IPS-20b (cell line): ENCODE results near the gene THSD4.

Experiments
- H3K27ac ChIP-seq: one replicate; pipeline ENCODE4 v1.5.1; 2013; ENCODE audit warnings: low read length
- H3K27me3 ChIP-seq: 2 replicates; pipeline ENCODE4 v1.6.1; 2013; ENCODE audit warnings: mild to moderate bottlenecking, low read length, inconsistent platforms; ENCODE audit not compliant: insufficient read depth
- H3K36me3 ChIP-seq: 2 replicates; pipeline ENCODE4 v1.6.1; 2013; ENCODE audit warnings: low read depth, mild to moderate bottlenecking, inconsistent platforms, low read length, moderate library complexity; ENCODE audit not compliant: insufficient read depth
- H3K4me1 ChIP-seq: 2 replicates; pipeline ENCODE4 v1.6.1; 2013; ENCODE audit warnings: mild to moderate bottlenecking, control low read depth, inconsistent platforms, low read length, moderate library complexity; ENCODE audit not compliant: insufficient read depth
- H3K4me3 ChIP-seq: 2 replicates; pipeline ENCODE4 v1.5.1; 2013; ENCODE audit warnings: mild to moderate bottlenecking, low read length, inconsistent platforms
- H3K9ac ChIP-seq: 2 replicates; pipeline ENCODE4 v1.6.1; 2013; ENCODE audit warnings: low read depth, mild to moderate bottlenecking, inconsistent platforms, low read length, moderate library complexity
- H3K9me3 ChIP-seq: 2 replicates; pipeline ENCODE4 v1.6.1; 2013; ENCODE audit warnings: mild to moderate bottlenecking, low read depth, low read length, inconsistent platforms; ENCODE audit not compliant: insufficient read depth

The THSD4 gene

GRCh38 chr15:71114066-71114680, 1.1 kb upstream of the THSD4 start:
- no peaks in the 10 kb centered on the region for H3K36me3 ChIP-seq
- peaks cover 31% of the 10 kb centered on the region for H3K27me3 ChIP-seq
- peak overlapping the region; percentile 83 for H3K4me3 ChIP-seq
- H3K9me3 ChIP-seq: no peaks in the 10 kb centered on the region
- H3K4me1 ChIP-seq: peaks cover 6% of the 10 kb centered on the region; the same call in 1 of the 2 replicates
- H3K27ac ChIP-seq: no peak overlapping the region
- peak overlapping the region; percentile 20; the same call in 1 of the 2 replicates for H3K9ac ChIP-seq

- Histone ChIP-seq H3K27ac (no peak overlapping the region), H3K4me1 (peaks cover 6% of the 10 kb centered on the region; the same call in 1 of the 2 replicates), H3K4me3 (peak overlapping the region; percentile 80), H3K9ac (peak overlapping the region; percentile 69; the same call in 1 of the 2 replicates), H3K27me3 (peaks cover 31% of the 10 kb centered on the region), H3K36me3 (no peaks in the 10 kb centered on the region), H3K9me3 (no peaks in the 10 kb centered on the region)
These were observed 488 bp downstream of the THSD4 start for GRCh38 chr15:71115567-71116351.

- Histone ChIP-seq H3K27ac (no peak overlapping the region), H3K4me1 (peaks cover 6% of the 10 kb centered on the region; the same call in 1 of the 2 replicates), H3K27me3 (peaks cover 31% of the 10 kb centered on the region), H3K36me3 (no peaks in the 10 kb centered on the region), H3K9ac (peak overlapping the region; percentile 69; the same call in 1 of the 2 replicates), H3K4me3 (peak overlapping the region; percentile 80), H3K9me3 (no peaks in the 10 kb centered on the region)
These were observed 1.1 kb downstream of the THSD4 start for GRCh38 chr15:71116366-71116765.

DNA sequence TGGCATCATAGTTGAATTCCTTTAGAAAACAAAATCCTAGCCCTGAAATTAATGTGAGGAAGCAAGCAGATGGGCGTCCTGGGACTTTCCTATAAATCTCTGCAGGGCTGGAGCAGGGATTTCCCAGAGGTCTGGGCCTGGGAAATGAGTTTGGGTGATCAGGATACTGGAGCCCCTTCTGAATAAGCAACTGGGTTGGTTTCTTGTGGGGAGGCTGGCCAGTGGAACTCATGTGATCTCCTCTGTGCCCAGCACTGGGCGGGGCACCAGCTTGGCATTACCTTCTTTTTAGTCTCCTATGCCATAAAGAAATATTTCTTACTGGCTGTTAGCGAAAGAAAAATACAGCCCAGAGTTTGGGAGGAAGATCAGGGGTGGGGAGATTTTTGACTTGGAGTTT, 1.7 kb downstream of the THSD4 start:
- Histone ChIP-seq H3K27me3 (peaks cover 31% of the 10 kb centered on the region), H3K9ac (no peak overlapping the region), H3K4me3 (peak overlapping the region; percentile 80; the same call in 1 of the 2 replicates), H3K9me3 (no peaks in the 10 kb centered on the region), H3K36me3 (no peaks in the 10 kb centered on the region), H3K4me1 (peaks cover 6% of the 10 kb centered on the region; the same call in 1 of the 2 replicates), H3K27ac (no peak overlapping the region)

- peaks cover 31% of the 10 kb centered on the region for H3K27me3 ChIP-seq
- no peak overlapping the region for H3K27ac ChIP-seq
- H3K9me3 ChIP-seq: no peaks in the 10 kb centered on the region
- no peak overlapping the region for H3K9ac ChIP-seq
- H3K36me3 ChIP-seq: no peaks in the 10 kb centered on the region
- peaks cover 6% of the 10 kb centered on the region; the same call in 1 of the 2 replicates for H3K4me1 ChIP-seq
- H3K4me3 ChIP-seq: no peak overlapping the region
These were observed 2.5 kb downstream of the THSD4 start for GRCh38 chr15:71117714-71118305.

DNA sequence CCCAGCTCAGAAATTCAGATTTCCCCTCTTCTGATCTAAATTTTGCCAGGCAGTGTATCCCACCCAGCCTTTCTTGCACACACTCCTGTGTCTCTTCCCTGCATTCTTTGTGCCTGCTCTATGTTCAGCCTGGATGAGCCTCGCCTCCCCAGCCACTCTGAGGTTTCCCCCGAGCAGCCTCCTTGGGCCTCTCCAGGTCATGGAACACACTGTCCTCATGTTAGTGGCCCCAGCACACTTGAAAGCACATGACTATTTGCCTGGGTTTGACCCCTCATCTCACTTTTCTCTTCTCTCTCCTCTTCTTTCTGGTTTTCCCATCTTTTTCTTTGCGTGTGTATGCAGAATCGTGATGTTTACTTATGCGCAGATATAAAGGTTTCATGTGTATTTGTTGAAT, 3.1 kb downstream of the THSD4 start:
- peaks cover 31% of the 10 kb centered on the region for H3K27me3 ChIP-seq
- H3K4me1 ChIP-seq: peaks cover 6% of the 10 kb centered on the region; the same call in 1 of the 2 replicates
- no peaks in the 10 kb centered on the region for H3K9me3 ChIP-seq
- H3K27ac ChIP-seq: no peak overlapping the region
- no peaks in the 10 kb centered on the region for H3K36me3 ChIP-seq
- H3K9ac ChIP-seq: no peak overlapping the region
- H3K4me3 ChIP-seq: no peak overlapping the region

DNA sequence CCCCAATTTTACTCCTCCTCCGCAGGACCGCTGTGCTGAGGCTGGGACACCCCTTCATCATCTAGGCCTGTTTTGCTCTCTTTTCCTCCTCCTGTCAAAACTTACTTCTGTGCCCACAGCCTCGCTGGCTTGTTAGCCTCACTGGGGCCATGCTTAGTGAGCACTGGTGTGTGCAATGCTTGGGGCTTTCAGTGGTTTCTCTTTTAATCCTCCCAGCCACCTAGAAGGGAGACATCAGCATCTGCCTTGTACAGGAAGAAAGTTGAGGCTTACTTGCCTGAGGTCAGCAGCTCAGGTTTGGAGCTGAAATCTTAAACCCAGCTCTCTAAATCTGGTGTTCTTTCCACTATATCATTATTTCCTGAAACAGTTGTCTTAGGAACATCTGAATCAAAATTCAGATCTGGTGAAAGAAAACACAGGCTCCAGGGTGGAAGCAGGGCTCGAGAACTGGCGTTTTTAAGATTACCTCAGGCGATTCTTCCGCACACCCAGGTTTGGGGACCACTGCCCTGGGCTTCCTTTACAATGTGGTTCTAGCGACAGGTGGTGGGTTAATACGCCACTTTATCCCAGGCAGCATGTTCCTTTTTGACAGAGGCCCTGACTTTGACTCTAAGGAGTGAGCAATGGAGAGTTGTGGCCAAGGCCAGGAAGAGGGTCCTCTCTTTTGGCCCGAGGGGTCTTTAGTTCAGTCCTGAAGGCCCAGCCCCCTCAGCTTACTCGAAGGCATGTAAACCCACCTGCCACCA, 3.8 kb downstream of the THSD4 start:
- peaks cover 1% of the 10 kb centered on the region; the same call in 1 of the 2 replicates for H3K4me1 ChIP-seq
- no peaks in the 10 kb centered on the region for H3K9me3 ChIP-seq
- no peak overlapping the region for H3K9ac ChIP-seq
- H3K36me3 ChIP-seq: no peaks in the 10 kb centered on the region
- no peak overlapping the region for H3K4me3 ChIP-seq
- H3K27ac ChIP-seq: no peak overlapping the region
- peaks cover 31% of the 10 kb centered on the region for H3K27me3 ChIP-seq

- H3K9ac ChIP-seq: no peak overlapping the region
- no peaks in the 10 kb centered on the region for H3K4me1 ChIP-seq
- H3K27me3 ChIP-seq: peaks cover 31% of the 10 kb centered on the region
- no peak overlapping the region for H3K4me3 ChIP-seq
- no peaks in the 10 kb centered on the region for H3K36me3 ChIP-seq
- H3K9me3 ChIP-seq: no peaks in the 10 kb centered on the region
- no peak overlapping the region for H3K27ac ChIP-seq
These were observed 5.2 kb downstream of the THSD4 start for GRCh38 chr15:71120428-71120944.

DNA sequence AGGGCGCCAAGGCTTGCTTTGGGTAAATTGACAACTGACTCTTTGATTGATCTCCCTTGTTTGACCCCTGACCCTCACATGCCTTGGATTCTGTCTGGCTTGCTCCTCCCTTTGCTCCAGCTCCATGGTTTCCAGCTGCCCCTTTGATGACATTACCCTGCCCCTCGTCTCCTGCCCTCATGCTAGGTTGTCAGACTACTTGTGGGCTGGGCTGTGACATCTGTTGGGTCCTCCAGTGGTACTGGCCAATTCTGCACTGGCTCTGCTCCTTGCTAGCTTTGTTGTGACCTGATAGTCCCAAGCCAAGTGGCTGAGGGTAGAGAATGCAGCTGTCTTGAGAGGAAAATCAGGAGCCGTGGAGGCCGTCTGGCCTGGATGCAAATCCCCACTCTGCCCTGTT, 6.2 kb downstream of the THSD4 start:
- no peak overlapping the region for H3K4me3 ChIP-seq
- no peak overlapping the region for H3K27ac ChIP-seq
- H3K36me3 ChIP-seq: no peaks in the 10 kb centered on the region
- H3K4me1 ChIP-seq: no peaks in the 10 kb centered on the region
- H3K9me3 ChIP-seq: no peaks in the 10 kb centered on the region
- H3K9ac ChIP-seq: no peak overlapping the region
- H3K27me3 ChIP-seq: peaks cover 24% of the 10 kb centered on the region

- Histone ChIP-seq H3K4me1 (no peaks in the 10 kb centered on the region), H3K27me3 (no peaks in the 10 kb centered on the region), H3K27ac (no peak overlapping the region), H3K9ac (no peak overlapping the region), H3K9me3 (no peaks in the 10 kb centered on the region), H3K4me3 (no peak overlapping the region), H3K36me3 (no peaks in the 10 kb centered on the region)
These were observed 9.9 kb downstream of the THSD4 start for GRCh38 chr15:71124937-71125790.
